ENCODE measurements around the gene LRP10.

Gene LRP10

DNA sequence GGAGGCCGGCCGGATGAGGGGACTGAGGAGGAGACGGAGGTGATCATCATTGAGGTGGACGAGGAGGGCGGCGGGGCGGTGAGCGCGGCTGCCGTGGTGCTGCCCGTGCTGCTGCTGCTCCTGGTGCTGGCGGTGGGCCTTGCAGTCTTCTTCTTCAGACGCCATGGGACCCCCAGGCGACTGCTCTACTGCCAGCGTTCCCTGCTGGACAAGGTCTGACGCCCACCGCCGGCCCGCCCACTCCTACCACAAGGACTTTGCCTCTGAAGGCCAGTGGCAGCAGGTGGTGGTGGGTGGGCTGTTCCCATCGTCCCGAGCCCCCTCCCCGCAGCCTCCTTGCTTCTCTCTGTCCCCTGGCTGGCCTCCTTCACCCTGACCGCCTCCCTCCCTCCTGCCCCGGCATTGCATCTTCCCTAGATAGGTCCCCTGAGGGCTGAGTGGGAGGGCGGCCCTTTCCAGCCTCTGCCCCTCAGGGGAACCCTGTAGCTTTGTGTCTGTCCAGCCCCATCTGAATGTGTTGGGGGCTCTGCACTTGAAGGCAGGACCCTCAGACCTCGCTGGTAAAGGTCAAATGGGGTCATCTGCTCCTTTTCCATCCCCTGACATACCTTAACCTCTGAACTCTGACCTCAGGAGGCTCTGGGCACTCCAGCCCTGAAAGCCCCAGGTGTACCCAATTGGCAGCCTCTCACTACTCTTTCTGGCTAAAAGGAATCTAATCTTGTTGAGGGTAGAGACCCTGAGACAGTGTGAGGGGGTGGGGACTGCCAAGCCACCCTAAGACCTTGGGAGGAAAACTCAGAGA lies 25.5 kb upstream of the LRP10 start:
- POLR2A ChIA-PET: no interaction called here
- TF ChIP-seq LEF1 (IDR thresholded peaks at IDR 0.05; ENCODE audit: borderline replicate concordance) (no peak), FOXK2 (IDR thresholded peaks at IDR 0.05) (no peak), BHLHE40 (IDR thresholded peaks at IDR 0.05; ENCODE audit: borderline replicate concordance) (no peak), TARDBP (IDR thresholded peaks at IDR 0.05) (no peak), NFRKB (IDR thresholded peaks at IDR 0.05) (no peak), ELF4 (IDR thresholded peaks at IDR 0.05) (no peak), SUZ12 (IDR thresholded peaks at IDR 0.05) (no peak), CTBP1 (IDR thresholded peaks at IDR 0.05; ENCODE audit: borderline replicate concordance) (no peak), SP1 (IDR thresholded peaks at IDR 0.05) (no peak), HDGF (IDR thresholded peaks at IDR 0.05; ENCODE audit: borderline replicate concordance) (no peak), ZNF384 (IDR thresholded peaks at IDR 0.05) (no peak), ARNT (IDR thresholded peaks at IDR 0.05) (no peak), FOXA1 (IDR thresholded peaks at IDR 0.05) (no peak)
- TF ChIP-seq, protein P1, sequence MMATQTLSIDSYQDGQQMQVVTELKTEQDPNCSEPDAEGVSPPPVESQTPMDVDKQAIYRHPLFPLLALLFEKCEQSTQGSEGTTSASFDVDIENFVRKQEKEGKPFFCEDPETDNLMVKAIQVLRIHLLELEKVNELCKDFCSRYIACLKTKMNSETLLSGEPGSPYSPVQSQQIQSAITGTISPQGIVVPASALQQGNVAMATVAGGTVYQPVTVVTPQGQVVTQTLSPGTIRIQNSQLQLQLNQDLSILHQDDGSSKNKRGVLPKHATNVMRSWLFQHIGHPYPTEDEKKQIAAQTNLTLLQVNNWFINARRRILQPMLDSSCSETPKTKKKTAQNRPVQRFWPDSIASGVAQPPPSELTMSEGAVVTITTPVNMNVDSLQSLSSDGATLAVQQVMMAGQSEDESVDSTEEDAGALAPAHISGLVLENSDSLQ (IDR thresholded peaks at IDR 0.05): no peak
- DNase-seq (ENCODE audit: extremely low spot score): no peak
- CTCF ChIA-PET: no interaction called here

DNA sequence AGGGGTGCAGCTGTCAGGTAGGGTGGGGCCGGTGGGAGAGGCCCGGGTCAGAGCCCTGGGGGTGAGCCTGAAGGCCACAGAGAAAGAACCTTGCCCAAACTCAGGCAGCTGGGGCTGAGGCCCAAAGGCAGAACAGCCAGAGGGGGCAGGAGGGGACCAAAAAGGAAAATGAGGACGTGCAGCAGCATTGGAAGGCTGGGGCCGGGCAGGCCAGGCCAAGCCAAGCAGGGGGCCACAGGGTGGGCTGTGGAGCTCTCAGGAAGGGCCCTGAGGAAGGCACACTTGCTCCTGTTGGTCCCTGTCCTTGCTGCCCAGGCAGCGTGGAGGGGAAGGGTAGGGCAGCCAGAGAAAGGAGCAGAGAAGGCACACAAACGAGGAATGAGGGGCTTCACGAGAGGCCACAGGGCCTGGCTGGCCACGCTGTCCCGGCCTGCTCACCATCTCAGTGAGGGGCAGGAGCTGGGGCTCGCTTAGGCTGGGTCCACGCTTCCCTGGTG lies 24.7 kb upstream of the LRP10 start:
- ChIA-PET POLR2A (interaction anchor here (2.5 kb wide), 1 partner anchor 16 kb away, joined by 11 read pairs; no protein-coding TSS in a partner anchor), CTCF (no interaction called here)
- TF ChIP-seq, protein P1 (IDR thresholded peaks at IDR 0.05): no peak
- TF ChIP-seq SUZ12 (IDR thresholded peaks at IDR 0.05) (no peak), FOXK2 (IDR thresholded peaks at IDR 0.05) (no peak), HDGF (IDR thresholded peaks at IDR 0.05; ENCODE audit: borderline replicate concordance) (no peak), NFRKB (IDR thresholded peaks at IDR 0.05) (no peak), LEF1 (IDR thresholded peaks at IDR 0.05; ENCODE audit: borderline replicate concordance) (no peak), CTBP1 (IDR thresholded peaks at IDR 0.05; ENCODE audit: borderline replicate concordance) (no peak)
- peak; percentile 4 for DNase-seq (ENCODE audit: extremely low spot score)

DNA sequence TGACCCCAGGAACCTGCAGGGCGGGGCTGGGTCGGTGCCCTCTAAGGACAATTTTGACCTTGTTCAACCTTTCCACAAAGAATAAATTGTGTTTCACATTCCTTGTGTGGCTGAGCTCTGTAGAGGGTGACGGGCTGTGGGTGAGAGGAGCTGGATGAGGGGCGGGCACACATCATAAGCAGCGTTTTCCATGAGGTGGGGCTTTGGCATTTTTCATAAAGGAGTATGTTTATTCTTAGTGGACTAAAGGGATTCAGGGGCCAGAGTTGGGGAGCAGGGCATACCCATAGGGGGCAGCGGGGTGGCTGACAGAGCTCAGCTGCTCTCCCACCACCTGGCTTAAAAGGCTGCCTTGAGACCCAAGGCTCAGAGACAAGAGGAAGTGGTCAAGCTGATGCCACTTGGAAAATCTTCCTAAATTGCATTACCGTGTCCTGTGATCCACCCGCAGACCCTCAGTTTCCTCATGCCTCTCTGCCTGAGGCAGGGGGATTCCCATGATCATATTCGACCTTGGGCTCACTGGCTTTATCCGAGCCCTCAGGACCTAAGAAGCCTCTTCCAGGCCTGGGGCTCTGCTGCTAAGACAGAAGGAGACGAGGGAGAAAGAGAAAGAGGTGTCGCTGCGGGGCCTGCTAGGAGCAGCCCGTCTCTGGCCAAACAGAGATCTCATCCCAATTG lies 23.7 kb upstream of the LRP10 start:
- peak; percentile 3 for DNase-seq (ENCODE audit: extremely low spot score)
- no peak for TF ChIP-seq NFRKB (IDR thresholded peaks at IDR 0.05)
- TF ChIP-seq ELF4 (IDR thresholded peaks at IDR 0.05): no peak
- TF ChIP-seq FOXK2 (IDR thresholded peaks at IDR 0.05): no peak
- no peak for TF ChIP-seq FOXM1 (IDR thresholded peaks at IDR 0.05; ENCODE audit: borderline replicate concordance)
- no peak for TF ChIP-seq CTBP1 (IDR thresholded peaks at IDR 0.05; ENCODE audit: borderline replicate concordance)
- TF ChIP-seq FOXA1 (IDR thresholded peaks at IDR 0.05): no peak
- no peak for TF ChIP-seq ARNT (IDR thresholded peaks at IDR 0.05)
- no peak for TF ChIP-seq HDGF (IDR thresholded peaks at IDR 0.05; ENCODE audit: borderline replicate concordance)
- TF ChIP-seq SP1 (IDR thresholded peaks at IDR 0.05): no peak
- TF ChIP-seq LEF1 (IDR thresholded peaks at IDR 0.05; ENCODE audit: borderline replicate concordance): no peak
- TF ChIP-seq BHLHE40 (IDR thresholded peaks at IDR 0.05; ENCODE audit: borderline replicate concordance): no peak
- TF ChIP-seq TARDBP (IDR thresholded peaks at IDR 0.05): no peak
- no peak for TF ChIP-seq SUZ12 (IDR thresholded peaks at IDR 0.05)
- TF ChIP-seq ZNF384 (IDR thresholded peaks at IDR 0.05): no peak
- ChIA-PET CTCF (interaction anchor here (0.6 to 8.5 kb wide), 2 partner anchors 24 to 88 kb away, joined by 3 to 62 read pairs; no protein-coding TSS in a partner anchor), POLR2A (interaction anchor here (2.5 kb wide), 1 partner anchor 17 kb away, joined by 11 read pairs; no protein-coding TSS in a partner anchor)

DNA sequence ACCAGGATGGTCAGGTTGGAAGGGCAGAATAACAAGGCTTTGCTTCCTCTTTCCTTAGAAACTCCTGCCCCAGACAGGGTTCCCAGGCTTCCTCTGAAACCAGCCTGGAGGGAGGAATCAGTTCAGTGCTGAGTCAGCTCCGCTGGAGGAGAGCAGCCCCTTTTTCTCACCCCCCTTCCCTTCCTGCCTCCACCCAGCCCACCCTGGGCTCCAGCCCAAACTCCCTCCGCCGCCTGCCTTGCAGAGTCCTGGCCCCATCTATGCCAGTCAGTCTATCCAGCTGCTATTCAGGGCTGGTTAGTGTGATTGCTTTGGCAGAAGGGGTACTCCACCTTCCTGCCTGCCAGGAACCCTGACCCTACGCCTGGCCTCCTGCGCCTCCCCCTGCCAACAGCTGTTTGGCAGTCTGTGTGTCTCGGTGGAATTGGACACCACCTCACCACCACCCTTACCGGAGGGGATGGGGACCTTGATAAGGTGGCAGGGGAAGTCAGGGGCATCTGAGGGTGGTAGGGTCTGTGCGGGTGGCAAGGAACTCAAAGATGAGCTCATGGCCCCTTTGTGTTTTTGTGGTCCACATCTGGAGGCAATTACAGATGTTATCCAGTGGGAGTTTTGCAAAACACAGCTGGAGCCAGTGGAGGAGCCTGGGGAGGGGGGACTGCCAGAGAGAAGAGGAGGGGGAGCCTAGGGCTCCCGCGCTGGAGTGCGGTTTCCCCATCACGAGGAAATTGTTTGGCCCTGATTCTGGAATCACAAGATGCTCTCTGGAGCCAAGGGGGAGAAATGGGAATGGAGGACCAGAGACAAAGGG lies 23.0 kb upstream of the LRP10 start:
- TF ChIP-seq ZNF384 (IDR thresholded peaks at IDR 0.05): no peak
- TF ChIP-seq FOXK2 (IDR thresholded peaks at IDR 0.05): no peak
- TF ChIP-seq, protein P1 (IDR thresholded peaks at IDR 0.05): no peak
- no peak for TF ChIP-seq HDGF (IDR thresholded peaks at IDR 0.05; ENCODE audit: borderline replicate concordance)
- TF ChIP-seq L3MBTL2 (conservative IDR thresholded peaks at IDR 0.05): no peak
- TF ChIP-seq LEF1 (IDR thresholded peaks at IDR 0.05; ENCODE audit: borderline replicate concordance): no peak
- no peak for TF ChIP-seq TARDBP (IDR thresholded peaks at IDR 0.05)
- no peak for TF ChIP-seq BHLHE40 (IDR thresholded peaks at IDR 0.05; ENCODE audit: borderline replicate concordance)
- no peak for TF ChIP-seq FOXM1 (IDR thresholded peaks at IDR 0.05; ENCODE audit: borderline replicate concordance)
- no peak for TF ChIP-seq FOXA1 (IDR thresholded peaks at IDR 0.05)
- TF ChIP-seq ELF4 (IDR thresholded peaks at IDR 0.05): no peak
- TF ChIP-seq CTBP1 (IDR thresholded peaks at IDR 0.05; ENCODE audit: borderline replicate concordance): no peak
- TF ChIP-seq ARNT (IDR thresholded peaks at IDR 0.05): no peak
- no peak for TF ChIP-seq NFRKB (IDR thresholded peaks at IDR 0.05)
- TF ChIP-seq SP1 (IDR thresholded peaks at IDR 0.05): no peak
- no peak for TF ChIP-seq SUZ12 (IDR thresholded peaks at IDR 0.05)
- peak; percentile 5 for DNase-seq (ENCODE audit: extremely low spot score)
- CTCF ChIA-PET: interaction anchor here (0.6 to 8.5 kb wide), 3 partner anchors 25 to 87 kb away, joined by 3 to 62 read pairs (median 3); no protein-coding TSS in a partner anchor
- POLR2A ChIA-PET: interaction anchor here (0.6 to 2.5 kb wide), 7 partner anchors 14 to 83 kb away, joined by 3 to 11 read pairs (median 3); no protein-coding TSS in a partner anchor

All from HEK293T (cell line).